Stimulated activated CD4-positive, alpha-beta T cell treated with anti-CD3 and anti-CD28 coated beads, TNF-alpha, amount 100 ng/mL, for 24 hours (primary cell): ENCODE results near the gene ADAMTS4.

ENCODE experiments used
- DNase-seq, 3 experiments: peaks; one replicate each; pipeline ENCODE4 v3.0.0-alpha.2; 2020; ENCODE audit warnings: low read depth in 3 of 3

ADAMTS4 gene

DNA sequence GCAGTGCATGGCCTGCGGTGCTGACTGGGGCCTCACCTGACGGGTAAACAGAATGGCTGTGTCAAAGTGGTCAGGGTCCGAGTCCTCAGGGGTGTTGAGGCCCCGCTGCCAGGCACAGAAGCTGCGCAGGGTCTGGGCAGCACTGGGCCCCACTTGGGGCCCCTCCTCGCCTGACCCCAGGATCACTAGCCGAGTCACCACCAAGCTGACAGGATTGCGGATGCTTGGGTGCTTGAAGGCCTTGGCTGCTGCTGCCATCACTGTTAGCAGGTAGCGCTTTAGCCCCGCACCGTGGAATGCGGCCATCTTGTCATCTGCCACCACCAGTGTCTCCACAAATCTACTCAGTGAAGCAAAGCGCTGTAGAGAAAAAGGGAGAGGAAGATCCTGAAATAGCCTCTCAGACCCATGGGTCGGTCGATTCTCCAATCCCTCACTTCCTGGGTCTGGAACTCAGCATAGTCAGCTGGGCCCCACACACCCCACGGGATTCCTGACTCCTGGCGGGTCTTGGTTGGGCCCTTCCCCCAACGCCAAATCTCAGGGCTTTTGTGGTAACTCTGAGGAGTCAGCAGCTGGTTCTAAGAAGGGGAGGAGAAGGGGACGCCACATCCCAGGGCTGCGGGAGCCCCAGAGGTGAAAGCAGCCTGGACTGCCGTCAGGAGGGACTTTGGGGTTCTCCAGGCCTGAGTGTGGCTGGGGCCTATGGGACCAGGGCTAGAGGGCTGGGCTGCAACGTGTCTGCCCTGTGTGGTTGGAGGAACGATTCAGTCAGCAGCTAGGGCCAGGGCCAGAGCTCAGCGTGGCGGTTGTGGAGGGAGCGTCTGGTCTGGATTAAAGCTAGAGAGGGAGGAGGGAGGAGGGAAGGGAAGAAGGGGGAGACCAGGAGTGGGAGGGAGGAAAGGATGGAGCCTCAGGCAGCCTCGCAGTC is 2.1 kb downstream of the ADAMTS4 start:
- no peak for DNase-seq

GRCh38 chr1:161196111-161196510 is 2.7 kb downstream of the ADAMTS4 start:
- DNase-seq, result no peak

GRCh38 chr1:161195171-161195570 is 3.7 kb downstream of the ADAMTS4 start:
- no peak for DNase-seq

- DNase-seq, result no peak
These were observed 5.2 kb downstream of the ADAMTS4 start for GRCh38 chr1:161193561-161194235.

DNA sequence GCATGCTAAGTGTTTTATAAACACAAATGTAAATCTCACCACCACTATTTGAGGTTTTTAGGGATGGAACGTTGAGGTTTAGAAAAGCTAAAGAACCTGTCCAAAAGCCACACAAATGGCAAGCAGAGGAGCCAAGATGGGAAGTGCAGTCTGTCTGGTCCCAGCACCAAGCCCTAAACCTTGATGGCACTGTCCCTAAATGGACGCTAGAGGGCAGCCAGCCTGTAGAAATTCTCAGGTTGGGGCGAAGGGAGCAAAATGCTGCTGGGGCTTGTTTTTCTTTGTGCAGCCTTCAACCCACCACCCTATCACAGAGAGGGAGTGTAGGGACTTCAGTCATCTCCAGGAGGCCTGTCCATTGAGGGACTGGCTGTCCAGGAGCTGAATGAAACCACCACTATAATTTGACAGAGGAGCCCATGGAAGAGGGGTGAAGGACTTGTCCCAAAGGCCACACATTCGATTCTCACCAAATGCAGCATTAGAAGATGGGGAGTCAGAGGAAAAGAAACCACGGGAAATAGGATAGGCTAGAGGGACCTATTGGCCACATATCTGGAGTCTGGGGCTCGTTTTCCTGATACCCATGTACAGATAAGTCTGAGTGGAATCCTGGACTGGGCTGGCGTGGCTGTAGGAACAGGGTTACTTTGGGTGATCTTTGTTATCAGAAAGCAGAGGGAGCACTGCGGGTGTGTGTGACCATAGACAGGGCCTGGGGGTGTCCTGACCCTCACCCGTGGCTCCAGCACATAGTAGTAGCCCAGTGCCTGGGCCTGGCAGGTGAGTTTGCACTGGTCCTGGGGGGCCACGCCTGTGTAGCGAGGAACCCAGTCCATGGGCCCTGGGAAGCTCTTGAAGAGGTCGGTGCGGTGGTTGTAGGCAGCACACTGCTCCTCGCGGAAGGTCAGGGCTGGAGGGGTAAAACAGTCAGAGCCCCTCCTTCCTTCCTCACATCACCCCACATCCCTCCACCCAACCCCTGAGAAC is 6.1 kb downstream of the ADAMTS4 start:
- DNase-seq, result peak in 2 of 3 experiments; percentile 51 to 54

GRCh38 chr1:161191971-161192370 is 6.9 kb downstream of the ADAMTS4 start:
- no peak for DNase-seq

- no peak for DNase-seq
These were observed 7.8 kb downstream of the ADAMTS4 start for GRCh38 chr1:161190962-161191521.

DNA sequence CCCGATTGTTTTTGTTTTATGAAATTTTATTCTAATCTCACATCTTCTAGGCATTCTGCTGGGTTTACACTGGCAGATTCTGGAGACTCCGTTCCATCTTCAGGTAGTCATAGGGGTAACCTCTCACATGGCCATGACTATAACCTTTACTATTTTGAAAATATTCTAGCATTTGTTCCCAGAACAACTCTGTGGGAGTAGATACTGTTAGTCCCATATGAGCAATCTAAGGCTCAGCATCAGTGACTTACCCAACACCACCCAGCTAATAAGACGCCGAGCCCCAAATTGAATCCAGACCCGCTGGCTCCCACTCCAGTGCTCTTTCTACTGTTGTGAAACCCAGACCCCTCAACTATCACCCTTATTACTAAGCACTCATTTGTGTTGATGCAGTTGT is 9.8 kb downstream of the ADAMTS4 start:
- no peak for DNase-seq

GRCh38 chr1:161188381-161188780 is 10.5 kb downstream of the ADAMTS4 start:
- DNase-seq, result no peak

- no peak for DNase-seq
These were observed 11.5 kb downstream of the ADAMTS4 start for GRCh38 chr1:161187311-161187710.

DNA sequence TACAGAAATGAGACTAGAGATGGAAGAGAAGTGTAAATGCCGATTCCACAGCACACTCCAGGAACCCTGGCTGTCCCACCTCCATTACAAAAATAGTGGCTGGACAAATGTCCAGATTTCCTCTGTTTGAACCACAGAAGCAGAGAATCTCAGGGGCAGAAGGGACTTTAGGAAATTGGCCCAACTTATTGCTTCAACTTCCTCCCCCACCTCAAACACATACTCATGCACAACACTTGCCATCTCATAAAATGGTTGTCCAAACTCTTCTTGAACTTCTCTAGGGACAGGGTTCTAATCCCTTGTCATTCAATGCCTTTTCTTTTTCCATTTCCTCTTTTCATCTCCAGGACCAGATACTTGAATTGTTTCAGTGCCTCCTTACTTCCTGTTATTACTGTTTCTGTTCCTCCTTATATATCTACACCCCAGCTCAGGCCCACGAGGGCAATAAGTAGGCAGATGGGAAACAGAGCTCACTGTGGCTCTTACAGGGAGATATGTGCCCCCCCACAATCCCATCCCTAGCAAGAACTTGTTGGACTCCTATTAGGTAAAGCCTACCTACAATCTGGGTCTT is 13.0 kb downstream of the ADAMTS4 start:
- no peak for DNase-seq

GRCh38 chr1:161185282-161185682 is 13.6 kb downstream of the ADAMTS4 start:
- DNase-seq, result peak in 2 of 3 experiments; percentile 53 to 58

GRCh38 chr1:161182214-161182613 is 16.6 kb downstream of the ADAMTS4 start:
- DNase-seq, result peak in 2 of 3 experiments; percentile 40 to 58

DNA sequence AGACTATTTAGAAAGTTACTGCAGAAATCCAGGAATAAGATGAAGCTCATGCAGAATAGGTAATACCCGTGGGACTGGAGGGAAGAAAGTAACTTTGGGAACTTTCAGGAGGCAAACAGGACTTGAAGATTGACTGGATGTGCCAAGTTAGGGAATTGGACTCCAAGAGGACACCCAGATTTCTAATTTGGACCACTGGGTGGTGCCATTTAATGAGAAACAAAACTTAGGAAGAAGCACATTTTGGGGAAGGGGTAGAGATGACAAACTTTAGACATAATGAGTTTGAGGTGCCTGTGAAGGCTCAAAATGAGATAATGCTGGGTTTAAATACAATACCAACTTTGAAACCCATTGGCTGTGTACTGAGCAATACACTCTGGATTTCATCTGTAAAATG is 18.2 kb downstream of the ADAMTS4 start:
- DNase-seq, result no peak

DNA sequence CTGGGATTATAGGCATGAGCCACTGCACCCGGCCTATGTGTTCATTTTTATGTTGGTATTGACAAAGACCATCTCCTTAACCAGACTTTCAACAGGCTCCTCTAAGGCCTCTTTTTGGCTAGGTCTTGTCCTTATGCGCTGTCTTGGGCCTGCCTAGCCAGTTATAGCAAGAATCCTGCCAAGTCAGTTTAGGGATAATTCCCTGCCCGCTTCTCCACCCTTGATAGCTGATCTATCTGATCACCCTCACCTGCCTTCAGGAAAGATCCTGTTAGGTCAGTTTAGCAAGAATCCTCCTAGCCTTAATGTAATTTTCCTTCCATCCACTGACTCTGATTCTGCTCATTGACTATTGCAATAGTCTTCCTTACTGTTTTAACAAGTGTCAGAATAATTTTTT is 19.2 kb downstream of the ADAMTS4 start:
- no peak for DNase-seq

DNA sequence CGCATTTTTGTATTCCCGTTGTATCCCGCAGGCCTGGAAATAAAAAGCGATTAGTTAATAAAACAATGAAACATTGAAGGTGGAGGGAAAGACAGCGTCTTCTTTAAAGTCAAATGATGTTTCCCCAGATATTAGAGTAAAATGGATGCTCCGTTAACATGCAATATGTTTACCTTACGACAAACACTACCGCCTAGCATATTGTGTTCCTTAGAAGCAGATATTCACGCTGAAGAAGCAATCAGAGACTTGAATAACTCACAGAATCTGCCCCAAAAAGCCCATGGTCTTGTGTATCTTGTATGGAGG is 21.0 kb downstream of the ADAMTS4 start:
- DNase-seq, result no peak

- DNase-seq, result peak; percentile 91 to 97 (median 93)
These were observed 21.5 kb downstream of the ADAMTS4 start, which contains the start of gene B4GALT3 for GRCh38 chr1:161177112-161177935. Gene B4GALT3, minus strand, starts transcription at chr1:161177507. Its CDS starts 1,447 bp downstream, at chr1:161176060.

DNA sequence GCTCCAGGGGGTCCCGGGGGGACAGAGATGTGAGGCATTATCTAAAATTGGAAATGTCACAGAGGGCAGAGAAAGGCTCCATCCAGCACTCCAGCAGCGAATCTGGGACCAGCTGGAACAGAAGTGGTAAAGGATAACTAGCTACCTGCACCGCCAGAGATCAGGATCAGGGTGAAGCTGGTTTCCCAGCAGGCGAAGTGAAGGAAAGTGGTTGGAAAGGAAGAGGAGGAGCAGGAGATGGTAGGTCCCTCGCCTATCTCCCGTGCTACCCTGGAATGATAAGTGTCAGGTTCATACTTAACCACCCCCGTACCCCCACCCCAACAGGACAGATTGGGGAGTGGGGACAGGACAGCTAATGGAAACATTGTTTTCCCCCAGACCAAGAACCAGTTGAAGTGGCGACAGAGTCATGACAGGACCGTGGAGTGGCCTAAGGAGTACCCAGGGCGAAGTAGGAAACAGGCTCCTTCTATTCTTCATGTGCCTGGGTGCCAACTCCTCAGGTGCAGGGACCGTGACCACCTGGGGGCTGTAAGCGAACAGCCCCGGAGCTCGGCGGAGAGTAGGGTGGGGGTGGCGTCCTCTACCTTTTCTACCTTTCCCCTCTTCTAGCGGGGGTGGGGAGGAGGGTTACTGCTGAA is 22.3 kb downstream of the ADAMTS4 start:
- no peak for DNase-seq

DNA sequence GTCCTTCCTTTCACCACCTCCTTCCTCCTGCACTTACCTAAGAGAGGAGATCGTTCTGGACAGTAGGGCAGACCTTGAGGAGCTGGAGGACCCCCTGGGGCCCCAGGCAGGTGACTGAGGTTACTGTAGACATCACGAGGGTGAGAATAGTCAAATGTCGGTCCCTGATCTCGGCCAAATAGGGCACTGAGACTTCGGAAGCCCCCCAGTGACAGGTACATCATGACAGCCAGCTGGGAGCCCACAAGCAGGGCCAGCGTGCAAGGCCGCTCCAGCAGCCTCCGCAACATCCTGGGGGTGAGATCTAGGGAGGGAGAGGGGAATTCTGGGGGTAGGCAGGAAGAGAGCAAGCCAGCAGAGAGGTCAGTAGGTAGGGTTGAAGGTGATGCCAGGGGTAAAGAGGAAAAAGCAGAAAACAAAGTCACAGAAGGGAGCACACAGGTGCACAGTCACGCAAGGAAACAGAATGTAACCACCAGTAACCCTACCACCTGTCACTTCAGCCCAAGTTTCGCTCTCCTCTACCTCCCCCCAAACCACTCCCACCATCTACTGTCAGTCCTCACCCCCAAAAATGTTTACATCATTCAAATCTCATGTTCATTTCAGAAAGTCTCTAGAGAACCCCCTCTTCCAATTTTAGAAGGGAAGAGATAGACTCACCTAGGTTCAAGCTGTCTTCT is 22.9 kb downstream of the ADAMTS4 start:
- DNase-seq, result no peak
